T-helper 9 cell (primary cell): Measurements from ENCODE around the gene MAG.

Experiments
- DNase-seq: peaks from one replicate; pipeline ENCODE4 v3.0.0-alpha.2; 2020
- total RNA-seq, 2 donors: gene quantifications; one replicate each; lab custom pipeline; 2026; lab: John Stamatoyannopoulos, UW

MAG gene
- 0.07 to 0.24 reads per million in 2 donors for total RNA-seq

GRCh38 chr19:35291916-35292315, at the start of gene MAG:
Gene MAG, plus strand, starts transcription at chr19:35292161. Its CDS starts 3,248 bp downstream, at chr19:35295409.
- no peak for DNase-seq

- DNase-seq: no peak
Observed at GRCh38 chr19:35246466-35247092, 45.4 kb upstream of the MAG start.

GRCh38 chr19:35247526-35248309, 44.2 kb upstream of the MAG start:
- DNase-seq: peak; percentile 40

GRCh38 chr19:35248310-35249145, 43.4 kb upstream of the MAG start, which contains the start of gene LSR:
Gene LSR, plus strand, starts transcription at chr19:35249002. Its CDS starts 21 bp downstream, at chr19:35249023.
- DNase-seq: peak; percentile 54

- no peak for DNase-seq
Observed at GRCh38 chr19:35249146-35249847, 42.7 kb upstream of the MAG start.

- no peak for DNase-seq
Observed at GRCh38 chr19:35249848-35250711, 41.9 kb upstream of the MAG start.

- DNase-seq: no peak
Observed at GRCh38 chr19:35251456-35251855, 40.5 kb upstream of the MAG start.

- DNase-seq: no peak
Observed at GRCh38 chr19:35253316-35254286, 38.4 kb upstream of the MAG start.

- DNase-seq: no peak
Observed at GRCh38 chr19:35254341-35255297, 37.3 kb upstream of the MAG start.

- DNase-seq: no peak
Observed at GRCh38 chr19:35256566-35256965, 35.4 kb upstream of the MAG start.

GRCh38 chr19:35257113-35257461, 34.9 kb upstream of the MAG start:
- no peak for DNase-seq

GRCh38 chr19:35260694-35261304, 31.2 kb upstream of the MAG start:
- no peak for DNase-seq

- no peak for DNase-seq
Observed at GRCh38 chr19:35261356-35262100, 30.4 kb upstream of the MAG start.

GRCh38 chr19:35262101-35262761, 29.7 kb upstream of the MAG start:
- no peak for DNase-seq

- no peak for DNase-seq
Observed at GRCh38 chr19:35264268-35265125, 27.5 kb upstream of the MAG start.

- DNase-seq: no peak
Observed at GRCh38 chr19:35265126-35265899, 26.6 kb upstream of the MAG start.
